Putamen (tissue), 1 donor: ENCODE data around the gene NR3C2.
"Not testable (repeated sequence)": the region's sequence is repeated elsewhere in the genome, so short reads cannot be mapped to it uniquely, and the experiment has no call there.

Source experiments
- DNase-seq: peaks from one replicate; pipeline ENCODE4 v3.0.0-alpha.2; 2016; ENCODE audit warnings: low spot score

Gene NR3C2

DNA sequence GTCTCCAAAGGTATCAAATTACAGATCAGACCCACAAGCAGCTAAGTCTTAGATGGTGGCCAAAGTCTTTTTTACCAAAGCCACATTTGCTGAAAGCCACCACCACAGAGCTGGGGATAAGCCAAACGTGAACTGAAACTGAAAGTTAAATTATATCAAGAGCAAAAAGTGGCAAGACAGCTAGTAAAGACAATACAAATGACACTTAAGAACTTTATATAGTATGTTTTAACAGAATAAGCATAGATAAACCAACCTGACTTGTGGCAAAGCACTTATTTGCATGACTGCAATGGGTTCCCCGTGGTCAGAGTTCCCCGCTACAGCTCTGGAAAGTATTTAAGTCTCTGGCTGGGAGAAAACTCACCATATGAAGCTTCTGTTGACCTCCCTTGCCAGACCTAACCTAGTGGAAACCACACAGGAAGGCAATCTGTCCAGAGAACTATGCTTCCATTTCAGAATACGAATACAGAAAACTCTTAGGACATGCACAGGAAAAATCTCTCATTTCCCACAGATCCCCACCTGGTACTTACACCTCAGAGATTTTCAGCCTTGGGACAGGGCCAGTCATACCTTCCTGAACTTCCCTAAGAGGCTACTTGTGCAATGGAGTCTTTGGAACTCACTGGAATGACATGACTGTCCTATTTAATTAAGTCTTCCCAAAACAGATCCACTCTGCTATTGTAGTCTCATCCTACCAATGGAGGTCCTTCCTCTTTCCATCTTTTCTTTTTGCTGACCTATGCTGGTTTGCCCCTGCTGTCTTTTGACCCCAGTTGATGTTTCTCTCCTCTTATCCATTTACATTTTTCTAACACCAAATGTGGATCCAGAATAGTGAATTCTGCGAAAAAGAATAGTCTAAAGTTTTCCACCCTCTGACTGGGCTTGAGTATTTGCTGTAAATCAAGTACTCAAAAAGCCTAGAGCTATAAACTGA is 225.1 kb downstream of the NR3C2 start:
- no peak for DNase-seq

DNA sequence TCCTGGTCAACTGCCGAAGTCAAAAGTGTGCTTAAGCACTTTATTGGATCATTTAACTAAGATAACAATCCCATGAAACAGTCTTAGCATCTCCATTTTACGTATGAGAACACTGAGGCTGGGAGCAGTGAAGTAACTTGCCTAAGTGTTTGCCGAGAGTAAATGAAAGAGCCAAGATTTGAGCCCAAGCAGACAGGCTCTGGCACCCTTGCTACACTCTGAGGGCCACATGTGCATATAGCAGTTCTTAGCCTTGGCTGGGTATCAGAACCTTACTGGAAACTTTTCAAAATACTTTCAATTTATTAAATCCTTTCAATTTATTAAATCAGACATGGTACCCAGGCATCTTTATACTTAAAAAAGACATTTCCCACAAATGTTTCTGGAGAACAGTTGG is 225.9 kb downstream of the NR3C2 start:
- DNase-seq, result no peak

DNA sequence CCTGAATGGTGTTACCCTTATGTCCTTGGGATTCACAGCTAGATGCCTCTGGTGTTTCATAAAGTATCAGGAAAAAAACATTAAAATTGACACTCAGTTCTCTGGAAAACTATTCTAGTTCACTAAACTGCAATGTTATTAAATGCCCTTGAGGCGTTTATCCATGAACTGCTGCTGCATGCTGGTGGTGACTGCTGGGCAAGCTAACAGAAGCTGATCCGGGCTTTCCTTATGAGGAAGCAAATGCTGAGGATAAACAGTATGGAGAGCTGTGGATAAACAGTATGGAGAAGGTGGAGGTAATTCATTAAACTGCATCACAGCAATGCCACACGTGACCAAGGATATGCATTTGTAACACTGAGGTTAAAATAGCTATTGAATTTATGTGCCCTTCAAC is 227.0 kb downstream of the NR3C2 start:
- DNase-seq, result no peak

DNA sequence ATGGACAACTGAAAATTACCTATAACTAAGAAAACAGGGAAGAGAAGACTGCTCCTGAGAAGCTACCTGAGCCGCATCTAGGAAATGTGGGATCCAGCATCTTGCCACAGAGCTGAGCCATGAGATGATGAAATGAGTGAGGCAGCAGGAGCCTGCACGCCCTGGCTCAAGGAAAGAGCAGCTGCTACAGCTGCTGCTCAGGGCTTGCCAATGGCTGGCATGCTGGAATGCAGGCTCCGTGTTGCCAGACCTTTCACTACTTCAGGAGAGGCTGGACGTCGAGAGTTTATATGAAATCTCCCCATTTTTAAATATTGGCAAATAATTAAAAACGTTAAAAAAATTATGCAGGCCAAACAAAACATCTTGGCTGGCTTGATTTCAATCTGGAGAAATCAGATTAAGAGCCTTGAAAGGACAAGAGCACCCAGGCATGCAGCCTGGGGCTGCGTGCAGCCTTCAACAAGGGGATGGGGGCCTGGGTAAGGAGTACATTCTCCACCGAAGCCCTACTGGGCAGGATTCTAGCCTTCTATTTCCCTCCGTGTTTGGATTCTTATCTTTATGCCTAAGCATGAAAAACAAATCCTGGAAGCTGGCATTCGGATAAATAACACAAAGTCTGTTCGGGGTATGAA is 227.6 kb downstream of the NR3C2 start:
- DNase-seq, result no peak

DNA sequence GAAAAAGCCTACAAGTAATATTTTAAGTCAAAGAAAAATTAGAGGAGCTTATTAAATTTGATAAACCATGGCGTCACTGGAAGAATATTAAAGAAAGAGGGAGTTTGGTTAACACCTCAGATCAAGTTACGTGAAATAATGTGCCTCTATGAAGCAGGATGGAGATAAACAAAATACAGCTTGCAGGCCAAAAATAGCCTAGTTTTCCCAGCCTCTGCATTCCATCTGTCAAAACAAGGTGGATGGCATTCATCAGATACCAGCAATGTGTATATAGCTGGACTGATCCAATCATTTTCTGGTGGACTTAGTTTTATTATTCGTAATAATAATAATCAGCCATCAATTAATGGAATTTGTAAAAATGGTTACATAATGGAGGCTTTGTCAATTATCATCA is 230.7 kb downstream of the NR3C2 start:
- DNase-seq, result no peak

DNA sequence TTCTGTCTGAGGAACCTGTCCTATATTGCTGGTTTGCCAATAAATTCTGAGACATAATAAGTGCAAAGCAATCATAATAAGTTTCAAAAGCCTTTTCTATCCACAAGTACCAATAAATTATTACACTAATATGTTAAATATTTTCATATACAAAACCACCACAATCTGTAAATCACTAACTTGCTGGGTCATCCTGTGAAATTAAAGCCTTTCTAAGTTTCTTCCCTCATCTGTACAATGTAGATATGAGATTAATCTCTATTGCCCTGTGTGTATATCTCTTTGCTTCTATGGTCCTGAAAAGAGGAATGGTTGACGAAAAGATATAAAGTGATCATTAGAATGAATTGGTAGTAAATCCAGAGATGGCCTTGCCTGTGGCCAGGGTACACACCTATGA is 231.6 kb downstream of the NR3C2 start:
- DNase-seq, result no peak

DNA sequence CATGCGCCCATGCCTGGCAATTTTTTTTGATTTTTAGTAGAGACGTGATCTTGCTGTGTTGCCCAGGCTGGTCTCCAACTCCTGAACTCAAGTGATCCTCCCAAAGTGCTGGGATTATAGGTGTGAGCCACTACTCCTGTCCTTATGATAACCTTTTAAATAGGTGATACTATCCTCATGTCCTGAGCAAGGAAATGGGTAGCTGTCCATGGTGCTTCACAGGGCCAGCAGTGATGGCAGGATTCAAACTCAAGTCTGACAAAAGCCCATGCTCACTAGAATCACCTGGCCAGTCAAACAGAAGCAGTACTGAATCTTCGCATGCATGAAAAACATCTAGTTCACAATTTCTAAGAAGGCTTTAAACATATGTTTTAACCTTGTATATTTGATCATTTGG is 235.1 kb downstream of the NR3C2 start:
- DNase-seq, result no peak

DNA sequence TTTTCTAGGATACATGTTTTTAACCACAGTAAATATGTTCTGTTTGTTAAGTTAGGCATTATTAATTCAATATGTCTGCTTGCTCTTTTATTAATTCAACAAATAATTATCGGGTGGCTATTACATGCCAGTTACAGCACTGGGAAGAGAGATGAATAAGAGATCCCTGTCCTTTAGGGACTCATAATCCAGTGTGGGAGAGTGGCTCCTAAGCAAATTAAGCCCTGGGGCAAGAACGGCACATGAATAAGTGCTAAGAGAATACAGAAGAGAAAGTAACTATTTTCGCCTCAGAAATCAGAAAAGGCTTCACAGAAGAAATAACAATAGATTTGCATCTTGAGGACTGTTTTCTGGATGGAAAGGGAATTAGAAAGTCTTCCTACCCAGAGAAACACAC is 236.7 kb downstream of the NR3C2 start:
- no peak for DNase-seq

DNA sequence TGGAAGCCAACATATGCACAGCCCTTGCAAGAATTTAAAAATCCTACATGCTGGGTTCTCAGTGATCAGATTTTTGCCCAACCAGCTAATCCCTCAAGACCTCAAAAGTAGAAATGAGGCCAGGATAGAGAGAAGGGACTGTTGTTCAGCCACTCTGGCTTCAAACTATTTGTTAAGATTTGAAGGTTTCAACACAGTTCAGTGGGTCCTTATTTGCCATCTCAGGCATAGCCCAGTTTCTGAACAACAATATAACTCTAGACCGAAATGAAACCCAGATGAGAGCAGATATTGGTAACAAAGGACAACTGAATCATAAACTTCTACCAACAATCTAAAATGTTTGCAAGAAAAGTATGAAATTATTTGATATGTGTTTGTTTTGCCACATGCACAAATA is 237.3 kb downstream of the NR3C2 start:
- DNase-seq, result no peak

DNA sequence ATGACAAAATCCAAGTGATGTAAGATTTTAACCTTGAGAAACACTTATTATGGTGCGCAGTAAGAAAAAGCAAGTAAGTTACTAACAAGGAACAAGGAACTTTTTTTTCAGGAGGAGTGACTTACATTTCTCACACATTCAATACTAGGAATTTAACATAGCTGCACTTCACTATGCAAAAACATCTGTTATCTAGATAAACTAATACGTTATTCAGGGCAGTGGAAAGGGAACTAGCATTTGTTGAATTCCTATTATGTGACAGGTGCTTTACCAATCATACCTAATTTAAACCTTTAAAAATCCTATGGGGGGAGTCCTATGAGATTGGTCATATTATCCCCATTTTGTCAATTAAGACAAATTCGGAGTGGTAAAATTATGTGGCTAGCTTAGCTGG is 238.0 kb downstream of the NR3C2 start:
- no peak for DNase-seq

DNA sequence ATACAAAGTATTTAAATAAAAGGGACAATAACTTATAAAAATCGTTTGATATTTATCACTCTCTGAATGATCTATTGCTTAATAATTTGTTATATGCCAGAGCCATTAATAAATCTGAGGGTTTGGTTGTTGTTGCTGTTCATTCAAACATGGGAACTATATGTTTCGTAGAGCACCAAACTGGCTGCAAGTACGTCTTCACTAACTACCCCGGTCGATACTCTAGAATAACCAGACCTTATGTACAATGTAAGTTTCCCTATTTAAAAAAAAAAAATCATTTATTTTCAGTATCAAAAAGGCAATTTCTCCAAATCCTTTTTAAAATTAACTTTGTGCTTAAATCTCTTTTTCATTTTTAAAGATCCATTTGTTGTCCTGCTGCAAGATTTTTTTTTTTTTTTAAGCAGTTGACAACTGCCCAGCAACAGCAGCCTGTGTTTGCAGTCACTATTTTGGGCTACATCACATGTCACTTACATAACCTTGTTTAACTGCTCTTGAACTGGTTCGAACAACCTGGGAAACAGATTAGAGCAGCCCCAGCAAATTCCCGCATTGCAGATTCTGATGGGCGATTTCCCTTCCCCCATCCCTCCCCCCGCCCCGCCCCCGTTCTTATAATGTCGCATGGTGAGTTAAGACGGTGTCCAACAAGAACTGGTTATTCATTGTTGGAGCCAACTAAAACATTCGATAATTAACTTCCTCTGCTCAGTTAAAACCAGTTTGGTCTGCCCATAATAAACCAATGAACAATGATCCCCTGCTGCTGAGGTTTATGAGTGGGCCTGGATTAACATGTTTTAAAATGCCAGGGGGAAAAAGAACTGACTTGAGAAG is 238.9 kb downstream of the NR3C2 start:
- DNase-seq, result peak; percentile 44

DNA sequence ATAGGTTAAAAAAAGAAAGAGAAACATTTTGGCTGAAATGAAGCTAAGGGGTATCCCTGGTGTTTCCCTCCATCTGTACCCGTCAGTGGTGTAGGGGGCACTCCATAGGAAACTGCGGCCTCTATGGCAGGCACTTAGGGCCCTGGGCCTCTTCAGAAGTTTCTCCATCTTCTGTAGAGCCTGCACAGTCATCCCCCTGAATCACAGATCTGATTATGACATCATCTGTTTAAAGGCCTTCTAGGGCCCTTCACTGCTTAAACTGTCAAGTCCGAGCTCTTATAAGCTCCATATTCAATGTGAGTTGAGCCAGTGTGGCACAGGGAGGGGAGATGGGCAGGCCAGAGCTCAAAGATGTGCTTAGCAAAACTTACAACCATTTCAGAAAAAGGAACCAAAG is 241.3 kb downstream of the NR3C2 start:
- DNase-seq, result no peak

DNA sequence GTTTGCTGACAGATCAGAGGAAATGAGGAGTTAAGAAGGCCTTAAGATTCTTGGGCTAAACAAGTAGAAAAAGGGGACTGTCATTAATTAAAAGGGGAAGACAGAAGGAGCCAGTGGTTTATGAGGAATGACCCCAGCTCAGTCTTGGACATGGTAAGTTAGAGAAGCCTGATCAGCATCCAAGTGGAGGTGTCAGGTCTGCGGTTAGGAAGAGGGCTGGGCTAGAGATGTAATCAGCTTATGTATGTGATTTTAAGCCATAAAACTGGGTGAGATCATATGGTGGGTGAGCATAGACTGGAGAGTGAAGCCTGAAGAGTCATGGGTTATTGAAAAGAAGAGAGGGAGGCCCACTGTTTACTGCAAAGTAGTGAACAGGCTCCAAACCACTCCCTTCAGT is 246.1 kb downstream of the NR3C2 start:
- DNase-seq, result no peak

DNA sequence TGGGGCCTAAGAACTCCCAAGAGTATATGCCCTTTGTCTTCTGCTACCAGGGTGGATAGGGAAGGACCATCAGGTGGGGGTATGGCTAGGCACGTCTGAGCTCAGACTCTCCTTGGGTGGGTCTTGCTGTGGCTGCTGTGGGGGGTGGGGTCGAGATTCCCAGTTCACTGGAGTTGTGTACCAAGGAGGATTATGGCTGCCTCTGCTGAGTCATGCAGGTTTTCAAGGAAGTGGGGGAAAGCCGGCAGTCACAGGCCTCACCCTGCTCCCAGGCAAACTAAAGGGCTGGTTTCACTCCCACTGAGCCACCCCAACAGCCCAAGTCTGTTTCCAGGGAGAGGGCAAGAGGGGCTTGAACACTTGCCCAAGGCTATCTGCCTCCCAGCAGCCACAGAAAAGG is 249.7 kb downstream of the NR3C2 start:
- DNase-seq, result no peak

DNA sequence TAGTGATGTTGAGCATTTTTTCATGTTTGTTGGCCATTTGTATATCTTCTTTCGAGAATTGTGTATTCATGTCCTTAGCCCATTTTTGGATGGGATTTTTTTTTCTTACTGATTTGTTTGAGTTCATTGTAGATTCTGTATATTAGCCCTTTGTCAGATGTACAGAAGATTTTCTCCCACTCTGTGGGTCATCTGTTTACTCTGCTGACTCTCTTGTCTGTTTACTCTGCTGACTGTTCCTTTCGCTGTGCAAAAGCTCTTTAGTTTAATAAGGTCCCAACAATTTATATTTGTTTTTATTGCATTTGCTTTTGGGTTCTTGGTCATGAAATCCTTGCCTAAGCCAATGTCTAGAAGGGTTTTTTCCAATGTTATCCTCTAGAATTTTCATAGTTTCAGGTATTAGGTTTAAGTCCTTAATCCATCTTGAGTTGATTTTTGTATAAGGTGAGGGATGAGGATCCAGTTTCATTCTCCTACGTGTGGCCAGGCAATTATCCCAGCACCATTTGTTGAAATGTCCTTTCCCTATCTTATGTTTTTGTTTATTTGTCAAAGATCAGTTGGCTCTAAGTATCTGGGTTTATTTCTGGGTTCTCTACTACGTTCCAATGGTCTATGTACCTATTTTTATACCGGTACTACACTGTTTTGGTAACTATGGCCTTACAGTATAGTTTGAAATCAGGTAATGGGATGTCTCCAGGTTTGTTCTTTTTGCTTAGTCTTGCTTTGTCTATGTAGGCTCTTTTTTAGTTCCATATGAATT is 254.6 kb downstream of the NR3C2 start:
- not testable (repeated sequence) for DNase-seq

DNA sequence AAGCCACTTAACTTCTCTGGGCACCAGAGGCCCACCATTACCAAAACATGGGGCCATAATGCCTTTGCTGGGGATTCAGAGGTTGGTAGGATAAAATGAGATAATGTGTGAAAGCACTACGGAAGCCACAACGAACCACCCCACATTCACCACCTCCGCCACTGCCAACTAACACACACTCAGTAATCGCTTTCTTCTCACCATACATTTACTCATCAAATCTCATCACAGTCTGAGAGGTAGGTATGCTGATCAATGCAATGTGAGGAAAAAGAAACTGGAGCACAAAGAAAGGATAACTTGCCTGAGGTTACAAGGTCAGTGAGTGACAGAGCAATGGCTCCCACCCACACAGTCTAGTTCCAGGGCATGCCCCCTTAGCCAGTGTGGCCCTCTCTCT is 257.3 kb downstream of the NR3C2 start:
- no peak for DNase-seq

DNA sequence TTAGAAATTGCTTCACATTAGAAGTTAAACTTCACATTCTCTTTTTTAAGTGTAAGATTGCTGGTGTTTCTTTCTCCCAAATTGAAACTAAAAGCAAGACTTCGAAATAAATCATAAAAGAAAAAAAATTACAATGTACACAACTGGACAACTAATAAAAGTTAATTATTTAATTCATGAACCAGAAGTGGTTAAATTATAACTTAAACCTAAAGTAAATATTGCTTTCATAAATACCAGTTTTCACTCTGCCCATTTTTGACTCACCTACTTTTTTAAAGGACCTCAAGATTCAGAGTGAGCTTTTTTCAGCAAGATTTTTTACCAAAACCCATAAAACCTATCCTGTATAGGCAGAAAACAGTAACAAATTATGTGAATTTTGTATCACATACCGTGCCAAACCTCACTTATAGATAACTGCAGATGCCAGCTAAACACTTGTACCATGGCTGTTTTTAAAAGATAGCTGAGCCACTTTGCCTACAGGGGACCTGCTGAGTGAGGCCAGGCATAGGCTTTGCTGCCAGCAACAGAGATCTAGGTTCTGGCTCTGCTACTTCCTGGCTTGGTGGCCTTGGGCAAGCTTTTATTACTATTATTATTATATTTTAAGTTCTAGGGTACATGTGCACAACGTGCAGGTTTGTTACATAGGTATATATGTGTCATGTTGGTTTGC is 259.8 kb downstream of the NR3C2 start:
- no peak for DNase-seq

DNA sequence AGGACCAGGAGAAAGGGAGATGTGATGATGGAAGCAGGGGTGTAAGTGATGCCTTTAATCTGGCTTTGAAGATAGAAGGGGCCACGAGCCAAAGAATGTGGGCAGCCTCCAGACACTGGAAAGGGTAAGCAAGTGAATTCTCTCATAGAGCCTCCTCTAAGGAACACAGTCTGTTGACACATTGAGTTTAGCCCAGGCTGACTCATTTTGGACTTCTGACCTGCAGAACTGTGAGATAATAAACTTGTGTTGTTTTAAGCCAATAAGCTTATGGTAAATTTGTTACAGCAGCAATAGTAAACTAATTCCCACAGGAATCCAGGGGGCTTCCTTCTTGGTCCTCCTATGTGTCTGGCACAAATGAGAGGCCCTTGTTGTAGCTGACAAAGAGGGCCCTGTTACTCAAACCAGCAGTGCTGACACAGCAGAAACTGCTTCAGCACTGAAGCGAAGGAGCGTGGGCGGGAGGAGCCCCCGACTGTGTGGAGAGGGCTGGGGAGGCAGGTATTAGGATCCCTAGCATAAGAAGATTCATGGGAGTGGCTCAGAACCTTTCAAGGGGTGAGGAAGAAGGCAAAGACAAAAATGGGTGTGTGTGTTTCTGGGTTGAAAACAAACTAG is 268.7 kb downstream of the NR3C2 start:
- DNase-seq, result peak; percentile 12

DNA sequence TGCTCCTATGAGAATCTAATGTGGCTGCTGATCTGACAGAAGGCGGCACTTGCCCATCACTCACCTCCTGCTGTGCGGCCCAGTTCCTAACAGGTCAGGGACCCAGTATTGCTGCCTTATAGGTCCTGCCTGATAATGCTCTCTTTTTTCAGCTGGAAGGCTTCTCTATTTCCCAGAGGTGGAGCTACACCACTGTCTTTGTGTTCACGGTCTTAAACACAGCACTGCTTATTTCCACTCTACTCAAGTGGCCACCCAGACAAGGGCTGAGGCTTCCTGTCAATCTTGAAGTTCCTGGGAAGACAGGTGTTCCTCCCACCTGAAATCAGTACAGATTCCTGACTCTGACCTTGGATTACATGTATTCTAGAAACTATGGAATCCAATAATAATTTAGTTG is 270.6 kb downstream of the NR3C2 start:
- no peak for DNase-seq

DNA sequence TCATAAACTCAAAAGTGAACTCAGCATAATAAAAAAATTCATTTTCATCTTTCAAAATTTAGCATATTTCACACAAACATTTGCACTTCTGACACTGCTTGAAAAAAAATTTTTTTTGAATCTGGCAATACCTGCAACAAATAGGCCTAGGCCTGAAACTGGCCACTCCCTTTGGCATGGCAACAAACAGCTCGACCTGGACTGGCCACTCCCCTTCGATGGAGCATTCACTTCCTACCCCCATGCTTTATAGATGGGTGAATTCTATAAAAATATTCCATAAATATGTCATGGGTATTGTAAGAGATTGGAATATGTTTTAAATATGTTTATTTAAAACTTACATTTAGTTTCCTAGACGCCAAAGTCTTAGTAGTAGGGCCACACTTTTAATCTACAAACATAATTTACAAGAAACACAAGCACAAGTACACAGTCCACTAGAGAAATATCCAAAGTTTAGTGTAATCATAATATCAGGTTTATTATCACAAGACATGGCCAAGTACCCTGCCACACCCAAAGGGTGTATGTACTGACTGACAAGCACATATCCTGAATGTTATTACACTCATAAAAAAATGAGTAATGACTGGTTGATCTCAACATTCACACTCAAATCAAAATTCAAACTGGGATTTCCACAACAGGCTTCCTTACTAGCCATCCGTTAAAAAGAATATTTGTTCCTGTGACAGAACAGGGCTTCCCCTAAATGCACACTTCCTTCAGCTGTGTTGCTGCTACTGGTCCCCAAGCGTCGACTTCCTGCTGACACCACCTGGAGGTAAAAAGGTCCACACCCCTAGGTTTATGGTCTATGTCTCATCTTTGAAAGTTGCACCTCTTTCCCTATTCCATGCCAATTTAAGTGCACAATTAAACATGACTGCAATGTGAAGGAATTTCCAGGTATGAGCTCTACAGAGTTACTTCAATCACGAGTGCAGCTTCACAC is 271.5 kb downstream of the NR3C2 start:
- DNase-seq, result no peak
